HepG2 (cell line): Measurements from ENCODE around the gene GRID1. TPM values are rescaled to one million over a fixed set of nuclear protein-coding genes. Genes with fewer than 3 reads are reported as not detected.

ENCODE experiments used
- ATAC-seq: fragments of 200-7000 bp; cut with Tn5 transposase; 3 replicates; pipeline ENCODE4 v1.9.1; 2020; ENCODE audit warnings: mild to moderate bottlenecking, moderate library complexity
- BruUV-seq: library from RNA; stranded (reverse); fragments of 400-500 nt; replicated peaks from 2 replicates; lab custom pipeline; 2021; lab: Mats Ljungman, UMichigan
- CTCF ChIA-PET: fragments of 300-600 bp; formaldehyde crosslinking; extraction: SDS; loops from one replicate; lab custom pipeline; 2021; ENCODE audit warnings: low total read pairs, inconsistent platforms, low intra/inter-chr PET ratio; lab: Yijun Ruan, JAX
- POLR2A ChIA-PET: fragments of 350-600 bp; sonication (Branson Sonifier 250); formaldehyde crosslinking; loops from one replicate; lab custom pipeline; 2020; ENCODE audit warnings: antibody characterized with exemption, inconsistent platforms; lab: Yijun Ruan, JAX
- DNase-seq: peaks from one replicate; pipeline ENCODE4 v3.0.0-alpha.2; 2015; ENCODE audit warnings: low spot score
- FAIRE-seq: peaks from 3 replicates; lab custom pipeline; 2011; peaks lifted over from hg19 to GRCh38; lab: Jason Lieb, UNC
- H2AFZ ChIP-seq: one replicate; pipeline ENCODE4 v1.6.1; 2011; ENCODE audit warnings: low read length, inconsistent platforms
- H3K27ac ChIP-seq: fragments of 300-600 bp; 3 replicates; pipeline ENCODE4 v1.8.0; 2011; ENCODE audit warnings: mixed run types, mild to moderate bottlenecking, mixed read lengths, low read length, inconsistent platforms; ENCODE audit not compliant: insufficient read depth; ENCODE audit errors: extremely low read length
- H3K27me3 ChIP-seq, 2 experiments: fragments of 200-600 bp in 1 of 2; 2 replicates in 1 of 2; 3 replicates in 1 of 2; pipeline versions ENCODE4 v1.6.0 to v1.8.0; 2011; ENCODE audit warnings: low read length in 2 of 2, mild to moderate bottlenecking in 2 of 2, moderate library complexity in 2 of 2, inconsistent platforms in 1 of 2; ENCODE audit not compliant: insufficient read depth in 2 of 2, control insufficient read depth in 1 of 2
- H3K36me3 ChIP-seq, 2 experiments: fragments of 200-600 bp in 1 of 2; replicated peaks in 1 of 2; 2 replicates in 1 of 2; 3 replicates in 1 of 2; pipeline versions ENCODE4 v1.5.1 to v1.8.0; 2011; ENCODE audit warnings: low read length in 2 of 2, inconsistent platforms in 1 of 2; ENCODE audit not compliant: insufficient read depth in 2 of 2, control insufficient read depth in 1 of 2
- H3K4me1 ChIP-seq: 2 replicates; pipeline ENCODE4 v1.5.1; 2012; ENCODE audit warnings: low read length, inconsistent platforms; ENCODE audit not compliant: insufficient read depth
- H3K4me2 ChIP-seq: 2 replicates; pipeline ENCODE4 v1.6.0; 2011; ENCODE audit warnings: low read depth, low read length, inconsistent platforms
- H3K4me3 ChIP-seq, 3 experiments: fragments of 200-600 bp in 1 of 3; sonication (generic), shearing (Covaris generic) in 1 of 3; replicated peaks in 1 of 3; 2 replicates each; pipeline ENCODE4 v1.5.1; 2011 to 2016; ENCODE audit warnings: low read length in 3 of 3, inconsistent platforms in 2 of 3, low read depth in 2 of 3, mild to moderate bottlenecking in 2 of 3, control low read depth in 1 of 3, mixed read lengths in 1 of 3; ENCODE audit not compliant: insufficient read depth in 1 of 3
- H3K79me2 ChIP-seq: one replicate; pipeline ENCODE4 v1.6.1; 2011; ENCODE audit warnings: low read length, inconsistent platforms; ENCODE audit not compliant: insufficient read depth
- H3K9ac ChIP-seq: 2 replicates; pipeline ENCODE4 v1.6.0; 2011; ENCODE audit warnings: mild to moderate bottlenecking, low read depth, low read length, inconsistent platforms; ENCODE audit not compliant: insufficient read depth
- H3K9me3 ChIP-seq: 2 replicates; pipeline ENCODE4 v1.5.1; 2012; ENCODE audit warnings: mild to moderate bottlenecking, low read length
- H4K20me1 ChIP-seq: 2 replicates; pipeline ENCODE4 v1.6.0; 2011; ENCODE audit warnings: inconsistent platforms, mild to moderate bottlenecking, low read length, moderate library complexity; ENCODE audit not compliant: insufficient read depth
- ADNP ChIP-seq: sonication (generic); formaldehyde crosslinking; IDR thresholded peaks from 2 replicates; pipeline ENCODE4 v1.4.0; 2020; ENCODE audit warnings: missing genetic modification reagents
- AGO2 ChIP-seq: fragments of 200-400 bp; formaldehyde crosslinking; optimal IDR thresholded peaks from 2 replicates; pipeline ENCODE3; 2017; ENCODE audit warnings: mild to moderate bottlenecking, low read depth, low read length, moderate library complexity
- ATF7-NPFF ChIP-seq: sonication (generic); formaldehyde crosslinking; IDR thresholded peaks from 2 replicates; pipeline ENCODE4 v1.8.1; 2023; ENCODE audit warnings: mild to moderate bottlenecking, low read depth, missing genetic modification reagents, moderate library complexity
- MED8 ChIP-seq: sonication (generic); formaldehyde crosslinking; IDR thresholded peaks from 2 replicates; pipeline ENCODE4 v1.8.1; 2023; ENCODE audit warnings: mild to moderate bottlenecking, missing genetic modification reagents; ENCODE audit not compliant: insufficient replicate concordance
- NFKB2 ChIP-seq: sonication (generic); formaldehyde crosslinking; IDR thresholded peaks from 2 replicates; pipeline ENCODE4 v1.4.0; 2020; ENCODE audit warnings: missing genetic modification reagents, borderline replicate concordance
- ZKSCAN8 ChIP-seq: IDR thresholded peaks from 2 replicates; pipeline ENCODE4 v1.6.1; 2016; ENCODE audit warnings: borderline replicate concordance, missing genetic modification reagents, missing compliant biosample characterization
- ZNF547 ChIP-seq: sonication (generic); formaldehyde crosslinking; IDR thresholded peaks from 2 replicates; pipeline ENCODE4 v1.5.1; 2020; ENCODE audit warnings: mild to moderate bottlenecking, missing genetic modification reagents
- WGBS: methylation state at CpG from one replicate; pipeline ENCODE4 v1.1.6; 2017; ENCODE audit warnings: low lambda C conversion rate; 5-methylcytosine and 5-hydroxymethylcytosine counted together
- in situ Hi-C: cut with HindIII; loops from 2 replicates; pipeline ENCODE4 v1.10.0; 2017; ENCODE audit warnings: low pct_unique_long_range_greater_than_20kb; ENCODE audit not compliant: extremely low pct_ligation_motif_present
- intact Hi-C: fragments of 100-400 bp; cut with micrococcal nuclease; formaldehyde crosslinking; loops from one replicate; pipeline ENCODE4 v1.10.0; 2022; ENCODE audit not compliant: unreplicated experiment
- polyA plus RNA-seq, 8 experiments: library from polyadenylated mRNA; depleted of rRNA in 3 of 8; stranded (reverse) in 7 of 8; unstranded in 1 of 8; fragments of >200 nt; fragmentation: Illumina TruSeq in 4 of 8; extraction: Trizol in 4 of 8; gene quantifications; 2 replicates each; pipeline versions ENCODE4 v1.2.1 to v1.2.3, GENCODE V29; 2011 to 2016; ENCODE audit warnings: low read depth in 4 of 8, missing spikeins in 1 of 8, mixed read lengths in 1 of 8; ENCODE audit not compliant: insufficient read depth in 1 of 8
- total RNA-seq, 5 experiments: library from RNA; depleted of rRNA; stranded (reverse); fragments of >200 nt; fragmentation: Illumina TruSeq; extraction: Trizol; gene quantifications; 2 replicates each; pipeline ENCODE4 v1.2.3, GENCODE V29; 2016; ENCODE audit warnings: low read depth in 1 of 5
- TF ChIP-seq, protein P1 (sequence below): IDR thresholded peaks from 2 replicates; pipeline ENCODE4 v1.6.1; 2016; ENCODE audit warnings: mild to moderate bottlenecking
- TF ChIP-seq, protein P2 (sequence below): sonication (generic); formaldehyde crosslinking; IDR thresholded peaks from 2 replicates; pipeline ENCODE4 v1.5.0; 2020; ENCODE audit warnings: mild to moderate bottlenecking, missing genetic modification reagents, borderline replicate concordance
- TF ChIP-seq, protein P3 (sequence below): sonication (generic); formaldehyde crosslinking; IDR thresholded peaks from 2 replicates; pipeline ENCODE4 v1.8.1; 2023; ENCODE audit warnings: missing genetic modification reagents, inconsistent platforms, borderline replicate concordance
- TF ChIP-seq, protein P4 (sequence below): sonication (generic); formaldehyde crosslinking; IDR thresholded peaks from 2 replicates; pipeline ENCODE4 v1.5.0; 2020; ENCODE audit warnings: missing genetic modification reagents
- TF ChIP-seq, protein P5 (sequence below): IDR thresholded peaks from 2 replicates; pipeline ENCODE4 v1.6.1; 2016; ENCODE audit warnings: low read depth

GRID1 gene
- total and polyA plus RNA-seq, 2 of the 13 experiments (the other 11 are each of a cell fraction or from before 2014, with no cell fraction given) = 0.05 TPM; not detected in 1

DNA sequence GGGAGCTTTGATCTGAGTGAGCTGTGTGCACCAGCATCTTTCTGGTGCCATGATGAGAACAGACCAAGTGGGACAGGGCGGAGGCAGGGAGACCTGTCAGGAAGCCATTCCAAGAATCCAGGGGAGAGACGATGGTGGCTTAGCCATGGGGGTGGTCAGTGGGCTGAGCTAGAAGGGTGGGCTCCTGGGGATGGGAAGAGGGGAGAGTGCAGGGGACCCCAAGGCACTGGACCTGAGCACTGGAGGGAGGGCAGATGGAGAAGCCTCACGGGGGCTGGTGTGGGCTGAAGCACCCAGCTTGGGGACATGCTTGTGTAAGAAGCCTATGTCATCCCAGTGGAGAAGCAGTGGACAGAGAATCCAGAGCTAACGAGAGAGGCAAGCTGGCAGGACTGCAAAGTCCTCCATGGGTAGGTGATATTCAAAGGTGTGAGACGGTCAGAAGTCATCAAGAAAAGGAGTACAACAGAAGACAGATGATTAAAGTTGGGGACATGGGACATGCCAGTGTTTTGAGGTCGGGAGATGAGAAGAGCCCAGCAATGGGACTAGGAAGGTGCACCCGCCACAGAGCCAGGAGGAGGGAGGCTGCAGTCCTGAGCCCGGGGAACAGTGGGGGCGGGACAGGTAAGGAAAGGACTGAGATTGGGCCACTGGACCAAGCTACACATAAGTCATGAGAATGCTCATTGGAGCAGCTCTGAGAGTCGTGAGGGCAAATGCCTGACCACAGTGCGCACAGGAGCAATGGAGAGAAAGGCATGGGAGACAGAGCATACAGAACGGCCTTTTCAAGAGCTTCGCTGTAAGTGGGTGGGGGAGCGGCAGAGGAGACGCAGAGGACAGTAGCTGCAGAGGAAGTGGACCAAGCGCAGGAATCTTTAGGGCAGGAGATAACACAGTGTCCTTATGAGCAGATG lies 72.0 kb downstream of the GRID1 start (continued):
- no peak for TF ChIP-seq AGO2
- TF ChIP-seq ZNF547 = no peak
- no peak for TF ChIP-seq ADNP (CRISPR knock-in tag)
- TF ChIP-seq, protein P1, sequence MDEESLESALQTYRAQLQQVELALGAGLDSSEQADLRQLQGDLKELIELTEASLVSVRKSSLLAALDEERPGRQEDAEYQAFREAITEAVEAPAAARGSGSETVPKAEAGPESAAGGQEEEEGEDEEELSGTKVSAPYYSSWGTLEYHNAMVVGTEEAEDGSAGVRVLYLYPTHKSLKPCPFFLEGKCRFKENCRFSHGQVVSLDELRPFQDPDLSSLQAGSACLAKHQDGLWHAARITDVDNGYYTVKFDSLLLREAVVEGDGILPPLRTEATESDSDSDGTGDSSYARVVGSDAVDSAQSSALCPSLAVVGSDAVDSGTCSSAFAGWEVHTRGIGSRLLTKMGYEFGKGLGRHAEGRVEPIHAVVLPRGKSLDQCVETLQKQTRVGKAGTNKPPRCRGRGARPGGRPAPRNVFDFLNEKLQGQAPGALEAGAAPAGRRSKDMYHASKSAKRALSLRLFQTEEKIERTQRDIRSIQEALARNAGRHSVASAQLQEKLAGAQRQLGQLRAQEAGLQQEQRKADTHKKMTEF (CRISPR knock-in tag) = no peak
- no peak for TF ChIP-seq ATF7-NPFF
- TF ChIP-seq, all 625 proteins: peak for 0

DNA sequence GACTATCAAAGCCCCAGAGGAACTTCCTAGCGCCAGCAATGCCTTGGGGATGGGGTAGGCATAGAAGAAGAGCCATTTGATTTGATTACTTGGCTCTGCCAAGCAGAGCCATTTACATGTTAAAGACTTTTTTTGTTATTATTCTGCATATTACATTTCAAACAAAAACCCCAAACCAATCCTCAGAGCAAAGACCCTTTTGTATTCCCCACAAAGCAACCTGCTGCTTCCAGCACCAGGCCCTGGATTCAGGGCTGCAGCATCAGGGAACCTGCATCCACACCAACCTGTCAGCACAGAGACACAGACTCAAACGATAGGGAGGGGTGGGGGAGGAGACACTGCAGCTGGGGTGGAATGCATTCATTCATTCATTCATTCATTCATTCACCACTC lies 73.2 kb downstream of the GRID1 start:
- no peak for ATAC-seq
- H2AFZ ChIP-seq = no peak overlapping the region
- H3K4me1 ChIP-seq = no peaks in the 10 kb centered on the region
- no peak overlapping the region for H3K9ac ChIP-seq
- peaks cover 5 to 21% of the 10 kb centered on the region in 2 experiments; a peak in 3 of 5 replicates for H3K27me3 ChIP-seq
- H3K4me3 ChIP-seq = no peak overlapping the region
- ChIA-PET CTCF (no interaction called here), POLR2A (no interaction called here)
- in situ Hi-C loops (no loop called here), intact Hi-C loops (no loop called here)
- DNase-seq = no peak
- no peak overlapping the region for H3K4me2 ChIP-seq
- no peak for FAIRE-seq
- BruUV-seq = no TSS peak
- 6% methylated on average over 2 of the region's 2 CpGs for WGBS
- no peaks in the 10 kb centered on the region for H4K20me1 ChIP-seq
- H3K9me3 ChIP-seq = no peaks in the 10 kb centered on the region
- H3K27ac ChIP-seq = no peak overlapping the region
- H3K79me2 ChIP-seq = no peaks in the 10 kb centered on the region
- H3K36me3 ChIP-seq = no peaks in the 10 kb centered on the region
- TF ChIP-seq, protein P2, sequence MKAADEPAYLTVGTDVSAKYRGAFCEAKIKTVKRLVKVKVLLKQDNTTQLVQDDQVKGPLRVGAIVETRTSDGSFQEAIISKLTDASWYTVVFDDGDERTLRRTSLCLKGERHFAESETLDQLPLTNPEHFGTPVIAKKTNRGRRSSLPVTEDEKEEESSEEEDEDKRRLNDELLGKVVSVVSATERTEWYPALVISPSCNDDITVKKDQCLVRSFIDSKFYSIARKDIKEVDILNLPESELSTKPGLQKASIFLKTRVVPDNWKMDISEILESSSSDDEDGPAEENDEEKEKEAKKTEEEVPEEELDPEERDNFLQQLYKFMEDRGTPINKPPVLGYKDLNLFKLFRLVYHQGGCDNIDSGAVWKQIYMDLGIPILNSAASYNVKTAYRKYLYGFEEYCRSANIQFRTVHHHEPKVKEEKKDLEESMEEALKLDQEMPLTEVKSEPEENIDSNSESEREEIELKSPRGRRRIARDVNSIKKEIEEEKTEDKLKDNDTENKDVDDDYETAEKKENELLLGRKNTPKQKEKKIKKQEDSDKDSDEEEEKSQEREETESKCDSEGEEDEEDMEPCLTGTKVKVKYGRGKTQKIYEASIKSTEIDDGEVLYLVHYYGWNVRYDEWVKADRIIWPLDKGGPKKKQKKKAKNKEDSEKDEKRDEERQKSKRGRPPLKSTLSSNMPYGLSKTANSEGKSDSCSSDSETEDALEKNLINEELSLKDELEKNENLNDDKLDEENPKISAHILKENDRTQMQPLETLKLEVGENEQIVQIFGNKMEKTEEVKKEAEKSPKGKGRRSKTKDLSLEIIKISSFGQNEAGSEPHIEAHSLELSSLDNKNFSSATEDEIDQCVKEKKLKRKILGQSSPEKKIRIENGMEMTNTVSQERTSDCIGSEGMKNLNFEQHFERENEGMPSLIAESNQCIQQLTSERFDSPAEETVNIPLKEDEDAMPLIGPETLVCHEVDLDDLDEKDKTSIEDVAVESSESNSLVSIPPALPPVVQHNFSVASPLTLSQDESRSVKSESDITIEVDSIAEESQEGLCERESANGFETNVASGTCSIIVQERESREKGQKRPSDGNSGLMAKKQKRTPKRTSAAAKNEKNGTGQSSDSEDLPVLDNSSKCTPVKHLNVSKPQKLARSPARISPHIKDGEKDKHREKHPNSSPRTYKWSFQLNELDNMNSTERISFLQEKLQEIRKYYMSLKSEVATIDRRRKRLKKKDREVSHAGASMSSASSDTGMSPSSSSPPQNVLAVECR (CRISPR knock-in tag) = no peak
- TF ChIP-seq, protein P3, sequence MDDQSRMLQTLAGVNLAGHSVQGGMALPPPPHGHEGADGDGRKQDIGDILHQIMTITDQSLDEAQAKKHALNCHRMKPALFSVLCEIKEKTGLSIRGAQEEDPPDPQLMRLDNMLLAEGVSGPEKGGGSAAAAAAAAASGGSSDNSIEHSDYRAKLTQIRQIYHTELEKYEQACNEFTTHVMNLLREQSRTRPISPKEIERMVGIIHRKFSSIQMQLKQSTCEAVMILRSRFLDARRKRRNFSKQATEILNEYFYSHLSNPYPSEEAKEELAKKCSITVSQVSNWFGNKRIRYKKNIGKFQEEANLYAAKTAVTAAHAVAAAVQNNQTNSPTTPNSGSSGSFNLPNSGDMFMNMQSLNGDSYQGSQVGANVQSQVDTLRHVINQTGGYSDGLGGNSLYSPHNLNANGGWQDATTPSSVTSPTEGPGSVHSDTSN = no peak
- TF ChIP-seq NFKB2 (CRISPR knock-in tag) (no peak), ZKSCAN8 (CRISPR knock-in tag) (no peak), MED8 (CRISPR knock-in tag) (no peak)
- TF ChIP-seq, protein P4, sequence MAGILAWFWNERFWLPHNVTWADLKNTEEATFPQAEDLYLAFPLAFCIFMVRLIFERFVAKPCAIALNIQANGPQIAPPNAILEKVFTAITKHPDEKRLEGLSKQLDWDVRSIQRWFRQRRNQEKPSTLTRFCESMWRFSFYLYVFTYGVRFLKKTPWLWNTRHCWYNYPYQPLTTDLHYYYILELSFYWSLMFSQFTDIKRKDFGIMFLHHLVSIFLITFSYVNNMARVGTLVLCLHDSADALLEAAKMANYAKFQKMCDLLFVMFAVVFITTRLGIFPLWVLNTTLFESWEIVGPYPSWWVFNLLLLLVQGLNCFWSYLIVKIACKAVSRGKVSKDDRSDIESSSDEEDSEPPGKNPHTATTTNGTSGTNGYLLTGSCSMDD (CRISPR knock-in tag) = no peak
- TF ChIP-seq, protein P5, sequence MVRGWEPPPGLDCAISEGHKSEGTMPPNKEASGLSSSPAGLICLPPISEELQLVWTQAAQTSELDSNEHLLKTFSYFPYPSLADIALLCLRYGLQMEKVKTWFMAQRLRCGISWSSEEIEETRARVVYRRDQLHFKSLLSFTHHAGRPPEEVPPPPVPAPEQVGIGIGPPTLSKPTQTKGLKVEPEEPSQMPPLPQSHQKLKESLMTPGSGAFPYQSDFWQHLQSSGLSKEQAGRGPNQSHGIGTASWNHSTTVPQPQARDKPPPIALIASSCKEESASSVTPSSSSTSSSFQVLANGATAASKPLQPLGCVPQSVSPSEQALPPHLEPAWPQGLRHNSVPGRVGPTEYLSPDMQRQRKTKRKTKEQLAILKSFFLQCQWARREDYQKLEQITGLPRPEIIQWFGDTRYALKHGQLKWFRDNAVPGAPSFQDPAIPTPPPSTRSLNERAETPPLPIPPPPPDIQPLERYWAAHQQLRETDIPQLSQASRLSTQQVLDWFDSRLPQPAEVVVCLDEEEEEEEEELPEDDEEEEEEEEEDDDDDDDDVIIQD = no peak
